Kidney capillary endothelial cell (primary cell): ENCODE measurements around the gene METTL22.

Source experiments
- DNase-seq: peaks from one replicate; pipeline ENCODE4 v3.0.0-alpha.2; 2018; ENCODE audit warnings: low spot score

Gene METTL22, protein sequence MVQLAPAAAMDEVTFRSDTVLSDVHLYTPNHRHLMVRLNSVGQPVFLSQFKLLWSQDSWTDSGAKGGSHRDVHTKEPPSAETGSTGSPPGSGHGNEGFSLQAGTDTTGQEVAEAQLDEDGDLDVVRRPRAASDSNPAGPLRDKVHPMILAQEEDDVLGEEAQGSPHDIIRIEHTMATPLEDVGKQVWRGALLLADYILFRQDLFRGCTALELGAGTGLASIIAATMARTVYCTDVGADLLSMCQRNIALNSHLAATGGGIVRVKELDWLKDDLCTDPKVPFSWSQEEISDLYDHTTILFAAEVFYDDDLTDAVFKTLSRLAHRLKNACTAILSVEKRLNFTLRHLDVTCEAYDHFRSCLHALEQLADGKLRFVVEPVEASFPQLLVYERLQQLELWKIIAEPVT

DNA sequence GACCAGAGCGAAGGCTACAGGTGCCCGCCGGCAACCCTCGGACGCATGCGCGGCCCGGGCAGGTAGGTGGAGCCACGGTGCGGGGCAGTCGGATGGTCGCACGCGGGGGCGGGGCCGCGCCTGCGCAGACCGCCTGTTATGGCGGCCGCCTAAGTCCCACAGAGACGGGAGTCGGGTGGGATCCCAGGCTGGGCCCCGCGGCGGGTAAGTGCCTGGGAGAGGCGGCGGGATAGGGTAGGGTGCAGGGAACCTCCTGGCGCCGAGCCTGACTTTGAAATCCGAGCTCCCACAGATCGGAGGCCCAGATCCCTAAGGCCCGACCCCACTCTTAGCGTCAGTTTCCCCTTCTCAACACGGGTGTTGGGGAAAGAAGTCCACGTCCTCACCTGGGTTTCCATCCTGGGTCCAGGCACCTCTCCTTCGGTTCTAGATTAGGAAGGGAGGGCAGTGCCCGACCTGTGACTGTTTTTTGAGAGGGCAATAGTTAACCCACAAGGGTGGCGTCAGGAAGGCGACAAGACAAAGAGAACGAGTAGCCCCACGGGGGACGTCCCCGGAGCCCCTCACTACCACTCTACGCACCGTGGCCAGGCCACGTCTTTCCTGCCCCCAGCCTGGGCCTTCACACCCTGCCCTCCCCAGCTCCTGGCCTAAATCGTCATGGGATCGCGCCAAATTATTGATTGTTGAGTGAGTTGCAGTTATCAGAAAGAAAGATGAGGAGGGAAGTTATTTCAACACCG, at the start of gene METTL22:
Gene METTL22, plus strand, starts transcription at position 127 of the 743 bp plus-strand sequence. CDS start 3,968 bp downstream, outside the sequence.
- peak; percentile 84 for DNase-seq

GRCh38 chr16:8572063-8572918, 49.2 kb upstream of the METTL22 start:
- no peak for DNase-seq

- DNase-seq, result peak; percentile 22
Observed at GRCh38 chr16:8572919-8573724, 48.4 kb upstream of the METTL22 start.

DNA sequence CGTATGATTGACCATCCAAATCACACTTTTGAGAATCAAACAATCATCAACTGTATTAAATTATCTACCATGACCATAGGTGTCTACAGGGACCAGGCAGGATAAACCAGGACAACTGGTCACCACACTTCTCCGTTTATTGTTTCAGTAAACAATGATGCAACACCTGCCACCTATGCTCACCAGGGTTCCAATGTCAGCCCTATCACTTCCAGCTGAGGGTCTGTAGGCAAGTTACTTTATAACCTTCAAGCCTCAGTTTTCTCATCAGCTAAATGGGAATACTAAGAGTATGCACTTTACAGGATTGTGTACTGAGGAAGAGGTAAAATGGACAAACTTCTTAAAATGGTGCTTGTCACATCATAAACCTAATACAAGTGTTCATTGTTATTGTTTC, 46.1 kb upstream of the METTL22 start:
- no peak for DNase-seq

DNA sequence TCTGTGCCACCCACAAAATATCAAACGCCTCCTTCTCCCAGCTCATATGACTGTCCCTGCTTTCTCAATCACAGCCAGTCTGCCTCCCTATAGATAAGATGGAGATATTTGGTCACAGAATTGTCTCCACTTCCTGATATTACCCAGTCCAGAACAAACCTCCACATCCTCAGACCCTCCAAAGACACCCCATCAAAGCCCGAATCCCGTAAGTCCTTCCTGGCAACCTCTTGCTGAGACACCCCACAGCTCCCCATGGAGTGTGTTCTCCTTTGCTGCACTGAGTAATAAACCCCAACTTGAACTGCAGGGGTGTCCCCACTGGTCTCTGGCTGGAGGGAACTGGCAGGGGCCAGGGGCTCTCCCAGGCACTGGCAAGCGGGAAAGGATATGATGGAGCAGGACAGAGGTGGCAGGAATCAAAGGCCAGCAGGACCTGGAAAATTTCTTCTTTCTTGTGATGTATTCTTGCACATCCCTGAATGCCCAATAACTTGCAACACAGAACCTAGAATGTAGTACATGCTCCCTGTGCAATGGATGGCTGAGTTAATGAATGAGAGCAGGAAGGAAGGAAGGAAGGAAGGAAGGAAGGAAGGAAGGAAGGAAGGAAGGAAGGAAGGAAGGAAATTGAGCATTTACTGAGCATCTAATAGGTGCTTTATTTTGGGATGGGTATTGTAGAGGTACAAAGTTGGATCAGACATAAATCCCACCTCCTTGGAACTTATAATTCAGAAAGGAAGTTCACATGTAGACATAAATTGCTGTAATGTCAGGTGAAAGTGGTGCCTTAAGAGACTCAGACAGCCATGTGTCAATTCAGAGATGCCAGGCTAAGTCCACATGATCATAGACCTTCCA, 45.1 kb upstream of the METTL22 start:
- DNase-seq, result no peak

DNA sequence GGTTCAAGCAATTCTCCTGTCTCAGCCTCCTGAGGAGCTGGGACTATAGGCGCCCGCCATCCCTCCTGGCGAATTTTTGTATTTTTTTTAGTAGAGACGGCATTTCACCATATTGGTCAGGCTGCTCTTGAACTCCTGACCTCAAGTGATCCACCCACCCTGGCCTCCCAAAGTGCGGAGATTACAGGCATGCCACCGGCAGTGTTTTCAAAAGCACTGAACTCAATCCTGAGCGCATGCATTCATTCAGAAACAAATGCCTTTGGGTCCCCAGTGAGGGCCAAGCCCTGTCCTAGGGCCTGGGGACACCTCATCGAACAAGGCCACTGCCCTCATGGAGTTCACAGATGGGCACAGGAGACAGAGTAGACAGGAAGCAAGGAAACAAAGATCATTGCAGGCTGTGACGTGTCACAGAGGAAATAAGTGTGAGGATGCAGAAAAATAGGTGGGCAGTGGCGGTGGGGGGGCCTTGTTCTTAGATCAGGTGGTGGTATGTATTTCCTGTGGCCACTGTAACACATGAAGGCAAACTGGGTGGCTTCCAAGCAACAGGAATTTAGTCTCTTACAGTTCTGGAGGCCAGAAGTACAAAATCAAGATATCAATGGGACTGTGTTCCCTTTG, 43.7 kb upstream of the METTL22 start:
- DNase-seq, result no peak

- no peak for DNase-seq
Observed at GRCh38 chr16:8579559-8579958, 41.9 kb upstream of the METTL22 start.

- no peak for DNase-seq
Observed at GRCh38 chr16:8581831-8582580, 39.5 kb upstream of the METTL22 start.

- peak; percentile 24 for DNase-seq
Observed at GRCh38 chr16:8583199-8583598, 38.3 kb upstream of the METTL22 start.

- no peak for DNase-seq
Observed at GRCh38 chr16:8583732-8584131, 37.8 kb upstream of the METTL22 start.

GRCh38 chr16:8585041-8585440, 36.5 kb upstream of the METTL22 start:
- no peak for DNase-seq

DNA sequence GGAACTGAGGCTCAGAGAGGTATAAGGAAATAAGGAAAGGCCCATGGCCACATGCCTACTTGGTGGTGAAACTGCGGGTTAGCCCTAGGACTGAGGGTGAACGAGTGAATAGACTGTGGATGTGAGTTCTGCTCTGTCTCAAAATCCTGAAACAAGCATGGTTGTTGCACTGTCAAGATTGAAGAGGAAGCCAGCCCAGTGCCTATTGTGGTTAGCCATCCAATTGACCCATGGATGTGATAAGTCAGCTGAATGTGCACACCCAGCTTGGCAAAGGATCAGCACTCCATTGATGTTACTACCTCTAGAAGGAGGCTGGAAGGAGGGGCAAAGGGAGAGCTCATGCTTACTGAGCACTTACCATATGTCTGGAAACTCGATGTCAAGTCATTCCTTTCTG, 35.6 kb upstream of the METTL22 start:
- DNase-seq, result no peak

DNA sequence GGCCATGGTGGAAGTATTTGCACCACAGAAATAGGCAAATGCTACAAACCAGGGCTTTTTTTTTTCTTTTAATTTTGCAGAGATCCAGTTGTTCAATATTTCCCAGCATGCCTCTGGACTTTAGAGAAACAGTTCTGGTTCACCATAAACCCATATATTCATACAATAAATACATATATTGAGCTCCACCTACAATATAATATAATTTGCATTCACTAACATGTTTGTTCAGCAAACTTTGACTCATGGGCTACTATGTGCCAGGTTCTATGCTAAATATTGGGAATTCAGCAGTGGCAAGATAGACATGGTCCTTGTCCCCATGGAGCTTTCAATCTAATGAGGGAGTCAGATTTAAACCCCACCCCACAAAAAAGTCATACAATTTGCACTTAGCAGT, 34.4 kb upstream of the METTL22 start:
- DNase-seq, result no peak

GRCh38 chr16:8588682-8589056, 32.8 kb upstream of the METTL22 start:
- DNase-seq, result no peak

DNA sequence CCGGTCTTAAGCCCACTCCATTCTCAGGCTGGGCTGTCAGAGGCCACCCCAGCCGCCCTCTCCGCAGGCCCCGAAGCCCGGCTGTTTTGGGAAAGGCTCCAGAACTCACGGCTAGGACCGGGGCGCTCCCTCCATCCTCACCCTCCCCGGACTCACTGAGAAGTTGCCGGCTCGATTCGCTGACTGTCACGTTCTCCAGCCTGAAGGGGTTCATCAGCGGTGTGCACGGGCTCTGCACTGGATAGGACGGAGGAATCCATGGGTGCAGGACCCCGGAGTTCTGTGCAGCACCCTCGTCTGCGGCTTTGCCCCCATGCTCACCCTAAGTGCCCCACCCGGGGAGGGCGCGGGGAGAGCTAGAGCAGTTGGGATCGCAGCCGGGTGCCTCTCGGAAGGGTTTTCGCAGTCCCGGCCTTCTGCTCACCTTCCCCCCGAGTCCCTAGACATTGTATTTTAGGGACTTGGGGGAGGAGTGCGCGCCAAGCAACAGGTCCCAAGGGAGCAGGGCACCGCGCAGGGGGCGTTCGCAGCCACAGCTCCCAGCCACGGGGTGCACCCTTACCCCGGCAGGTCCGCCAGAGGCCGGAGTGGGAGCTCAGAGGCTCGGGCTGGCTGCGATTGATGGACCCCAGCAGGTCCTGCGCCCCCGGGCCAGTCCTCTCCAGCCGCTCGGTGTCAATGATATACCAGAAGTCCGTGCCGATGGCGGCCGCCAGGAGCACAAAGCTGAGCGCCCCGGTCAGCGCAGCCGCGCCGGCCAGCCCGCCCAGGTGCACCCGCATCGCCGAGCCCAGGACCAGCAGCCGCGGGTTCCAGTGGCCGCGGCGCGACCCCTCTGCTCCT, 32.2 kb upstream of the METTL22 start:
- DNase-seq, result no peak

- no peak for DNase-seq
Observed at GRCh38 chr16:8589900-8590688, 31.4 kb upstream of the METTL22 start, which contains the start of gene TMEM114. Gene TMEM114 (minus strand): TSS chr16:8590511. CDS start chr16:8589838, 673 bp downstream.

DNA sequence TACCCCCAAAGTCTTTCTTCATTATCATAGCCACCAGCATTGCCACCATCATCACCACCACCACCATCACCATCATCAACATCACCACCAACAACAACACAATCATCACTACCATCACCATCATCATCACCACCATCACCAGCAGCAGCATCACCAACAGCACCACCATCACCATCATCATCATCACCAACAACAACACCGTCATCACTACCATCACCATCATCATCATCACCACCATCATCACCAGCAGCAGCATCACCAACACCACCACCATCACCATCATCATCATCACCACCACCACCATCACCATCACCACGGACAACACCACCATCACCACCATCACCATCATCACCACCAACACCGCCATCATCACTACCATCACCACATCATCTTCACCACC, 30.7 kb upstream of the METTL22 start:
- DNase-seq, result no peak

GRCh38 chr16:8591451-8591850, 30.0 kb upstream of the METTL22 start:
- DNase-seq, result no peak
